CD4-positive, alpha-beta T cell treated with Interleukin-6 at 100 ng/mL for 8 hours (primary cell): ENCODE data around the gene CYP2E1.
"Not testable (repeated sequence)": the region's sequence is repeated elsewhere in the genome, so short reads cannot be mapped to it uniquely, and the experiment has no call there.

Experiments
- DNase-seq: peaks from one replicate; pipeline ENCODE4 v3.0.0-alpha.2; 2020; ENCODE audit warnings: mixed read lengths, low spot score

Gene CYP2E1

DNA sequence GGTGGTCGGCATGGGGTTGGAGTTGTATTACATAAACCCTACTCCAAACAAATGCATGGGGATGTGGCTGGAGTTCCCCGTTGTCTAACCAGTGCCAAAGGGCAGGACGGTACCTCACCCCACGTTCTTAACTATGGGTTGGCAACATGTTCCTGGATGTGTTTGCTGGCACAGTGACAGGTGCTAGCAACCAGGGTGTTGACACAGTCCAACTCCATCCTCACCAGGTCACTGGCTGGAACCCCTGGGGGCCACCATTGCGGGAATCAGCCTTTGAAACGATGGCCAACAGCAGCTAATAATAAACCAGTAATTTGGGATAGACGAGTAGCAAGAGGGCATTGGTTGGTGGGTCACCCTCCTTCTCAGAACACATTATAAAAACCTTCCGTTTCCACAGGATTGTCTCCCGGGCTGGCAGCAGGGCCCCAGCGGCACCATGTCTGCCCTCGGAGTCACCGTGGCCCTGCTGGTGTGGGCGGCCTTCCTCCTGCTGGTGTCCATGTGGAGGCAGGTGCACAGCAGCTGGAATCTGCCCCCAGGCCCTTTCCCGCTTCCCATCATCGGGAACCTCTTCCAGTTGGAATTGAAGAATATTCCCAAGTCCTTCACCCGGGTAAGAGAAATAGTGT is at the start of gene CYP2E1:
Gene CYP2E1 (plus strand): TSS at position 407 of the 632 bp plus-strand sequence. CDS start 33 bp downstream, at position 440.
- no peak for DNase-seq

- no peak for DNase-seq
Measured at GRCh38 chr10:133481086-133481643, 46.0 kb upstream of the CYP2E1 start.

GRCh38 chr10:133481657-133482056 is 45.5 kb upstream of the CYP2E1 start:
- no peak for DNase-seq

DNA sequence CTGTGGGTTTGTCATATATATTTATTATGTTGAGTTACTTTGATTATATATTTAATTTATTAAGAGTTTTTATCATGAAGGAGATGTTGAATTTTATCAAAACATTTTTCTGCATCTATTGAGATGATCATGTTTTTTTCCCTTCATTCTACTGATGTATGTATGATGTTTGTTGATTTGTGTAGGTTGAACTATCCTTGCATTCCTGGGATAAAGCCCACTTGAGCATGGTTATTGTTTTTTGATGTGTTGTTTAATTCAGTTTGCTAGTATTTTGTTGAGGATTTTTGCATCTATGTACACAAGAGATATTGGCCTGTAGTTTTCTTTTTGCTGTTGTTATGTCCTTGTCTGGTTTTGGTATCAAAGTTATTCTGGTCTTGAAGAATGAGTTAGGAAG is 42.3 kb upstream of the CYP2E1 start:
- no peak for DNase-seq

GRCh38 chr10:133487085-133487484 is 40.1 kb upstream of the CYP2E1 start:
- DNase-seq = no peak

DNA sequence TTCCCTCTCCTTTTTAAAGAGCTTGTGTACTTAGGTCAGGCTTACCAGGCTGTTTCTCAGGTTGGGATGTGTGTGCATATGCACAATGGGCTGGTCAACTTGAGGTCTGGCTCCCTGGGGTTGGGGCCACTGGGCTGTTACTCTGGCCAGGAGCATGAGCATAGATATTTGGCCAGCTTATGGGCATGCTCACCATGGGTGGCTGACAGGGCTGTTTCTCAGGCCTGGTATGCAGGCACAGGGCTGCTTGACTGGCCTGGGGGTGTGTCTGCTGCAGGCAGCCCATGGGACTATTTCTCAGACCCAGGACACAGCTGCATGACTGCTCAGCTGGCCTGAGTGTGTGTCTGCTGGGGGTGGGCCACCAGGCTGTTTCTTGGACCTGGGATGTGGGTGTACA is 38.8 kb upstream of the CYP2E1 start:
- DNase-seq = no peak

- no peak for DNase-seq
Measured at GRCh38 chr10:133489816-133490588, 37.2 kb upstream of the CYP2E1 start.

DNA sequence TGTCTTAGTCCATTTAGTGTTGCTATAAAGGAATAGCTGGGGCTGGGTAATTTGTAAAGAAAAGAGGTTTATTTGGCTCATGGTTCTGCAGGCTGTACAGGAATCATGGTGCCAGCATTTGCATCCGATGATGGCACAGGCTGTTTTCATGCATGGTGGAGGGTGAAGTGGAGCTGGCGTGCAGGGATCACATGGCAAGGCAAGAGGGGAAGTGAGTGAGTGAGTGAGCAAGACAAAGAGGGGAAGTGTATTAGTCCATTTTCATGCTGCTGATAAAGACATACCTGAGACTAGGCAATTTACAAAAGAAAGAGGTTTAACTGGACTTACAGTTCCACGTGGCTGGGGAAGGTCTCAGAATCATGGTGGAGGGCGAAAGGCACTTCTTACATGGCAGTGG is 33.6 kb upstream of the CYP2E1 start:
- not testable (repeated sequence) for DNase-seq

GRCh38 chr10:133497363-133497762 is 29.8 kb upstream of the CYP2E1 start:
- not testable (repeated sequence) for DNase-seq

GRCh38 chr10:133499176-133499575 is 28.0 kb upstream of the CYP2E1 start:
- DNase-seq = not testable (repeated sequence)

DNA sequence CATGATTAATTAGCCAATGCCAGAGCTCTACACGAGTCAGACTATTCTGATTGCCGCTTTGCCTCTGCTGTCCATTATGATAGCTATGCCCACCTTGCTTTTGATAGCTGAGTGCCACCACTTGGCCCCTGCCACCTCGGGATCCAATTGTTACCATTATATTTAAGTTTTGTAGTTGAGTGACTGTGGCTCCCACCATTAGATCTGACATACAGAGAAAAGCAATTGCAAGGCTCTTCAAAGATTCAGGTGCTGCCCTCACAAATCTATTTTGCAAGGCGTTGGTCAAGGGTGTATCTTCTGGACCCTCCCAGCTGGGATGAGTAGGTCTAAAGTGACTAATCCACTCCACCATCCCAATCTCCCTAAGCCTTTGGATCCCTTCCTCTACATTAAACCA is 26.3 kb upstream of the CYP2E1 start:
- DNase-seq = not testable (repeated sequence)

- DNase-seq = no peak
Measured at GRCh38 chr10:133509700-133510099, 17.5 kb upstream of the CYP2E1 start.

DNA sequence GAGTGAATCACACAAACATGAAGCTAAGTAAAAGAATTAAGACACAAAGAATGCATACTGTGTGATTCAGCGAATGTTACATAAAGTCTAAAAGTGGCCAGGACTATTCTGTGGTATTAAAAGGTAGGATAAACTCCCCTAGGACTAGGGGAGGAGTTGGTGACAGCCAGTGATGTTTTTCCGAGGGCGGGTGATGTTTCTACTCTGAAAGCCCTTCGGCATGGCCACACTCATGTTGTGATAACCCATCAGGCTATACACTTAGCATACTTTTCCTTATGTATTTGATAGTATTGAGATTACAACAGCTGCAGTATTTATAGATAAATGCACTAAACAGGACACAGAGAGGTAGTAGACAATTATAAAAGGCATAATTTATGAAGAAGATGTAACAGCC is 15.8 kb upstream of the CYP2E1 start:
- no peak for DNase-seq

GRCh38 chr10:133511907-133512528 is 15.1 kb upstream of the CYP2E1 start:
- no peak for DNase-seq

DNA sequence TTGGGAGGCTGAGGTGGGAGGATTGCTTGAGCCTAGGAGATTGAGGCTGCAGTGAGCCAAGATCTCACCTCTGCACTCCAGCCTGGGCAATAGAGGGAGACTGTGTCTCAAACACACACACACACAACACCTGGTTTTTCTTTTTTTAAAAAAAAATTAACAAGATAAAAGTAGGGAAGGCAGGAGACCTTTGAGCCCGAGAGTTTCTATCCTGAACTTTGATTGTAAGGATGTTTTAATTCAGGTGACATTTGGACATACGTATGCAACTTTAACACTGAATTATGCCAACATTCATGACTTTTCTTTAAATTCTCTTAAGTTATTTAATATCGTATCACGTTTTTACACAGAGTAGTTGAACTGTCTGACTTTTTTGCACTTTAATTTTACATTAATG is 11.7 kb upstream of the CYP2E1 start:
- no peak for DNase-seq

DNA sequence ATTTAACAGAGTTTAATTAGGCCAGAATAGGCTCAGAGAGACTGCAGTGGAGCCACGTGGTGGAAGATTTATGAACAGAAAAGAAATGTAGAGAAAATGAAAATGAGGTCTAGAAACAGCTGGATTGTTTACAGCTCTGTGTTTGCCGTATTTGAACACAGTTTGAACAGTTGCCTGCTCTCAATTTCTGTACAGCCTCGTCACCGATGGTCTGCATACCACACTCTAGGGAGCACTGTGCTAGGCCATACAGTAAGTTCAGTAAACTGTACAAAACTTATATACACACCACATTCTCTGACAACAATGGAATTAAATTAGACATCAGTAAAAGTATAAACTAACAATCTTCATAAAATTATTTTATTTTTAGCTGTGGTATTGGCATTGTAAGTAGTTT is 11.1 kb upstream of the CYP2E1 start:
- no peak for DNase-seq

DNA sequence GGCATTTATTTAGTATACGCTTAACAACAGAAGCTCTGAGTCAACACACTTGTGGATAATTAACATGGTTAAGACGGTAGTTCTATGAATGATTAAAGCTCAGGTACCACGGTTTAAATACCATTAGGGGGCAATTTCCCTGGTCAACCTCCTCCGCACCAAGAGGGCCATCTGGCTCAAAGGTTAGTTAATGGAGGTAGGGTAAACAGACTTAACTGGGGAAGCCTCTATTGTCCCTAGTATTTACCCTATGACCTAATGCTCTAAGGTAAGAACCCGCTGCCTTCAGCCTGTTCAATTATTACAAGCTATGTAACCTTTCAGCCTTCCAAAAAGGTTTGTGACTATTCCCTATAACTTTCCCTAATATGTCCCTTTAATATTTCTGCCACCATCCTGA is 8.6 kb upstream of the CYP2E1 start:
- DNase-seq = not testable (repeated sequence)

GRCh38 chr10:133520193-133520738 is 6.9 kb upstream of the CYP2E1 start:
- DNase-seq = peak; percentile 88

DNA sequence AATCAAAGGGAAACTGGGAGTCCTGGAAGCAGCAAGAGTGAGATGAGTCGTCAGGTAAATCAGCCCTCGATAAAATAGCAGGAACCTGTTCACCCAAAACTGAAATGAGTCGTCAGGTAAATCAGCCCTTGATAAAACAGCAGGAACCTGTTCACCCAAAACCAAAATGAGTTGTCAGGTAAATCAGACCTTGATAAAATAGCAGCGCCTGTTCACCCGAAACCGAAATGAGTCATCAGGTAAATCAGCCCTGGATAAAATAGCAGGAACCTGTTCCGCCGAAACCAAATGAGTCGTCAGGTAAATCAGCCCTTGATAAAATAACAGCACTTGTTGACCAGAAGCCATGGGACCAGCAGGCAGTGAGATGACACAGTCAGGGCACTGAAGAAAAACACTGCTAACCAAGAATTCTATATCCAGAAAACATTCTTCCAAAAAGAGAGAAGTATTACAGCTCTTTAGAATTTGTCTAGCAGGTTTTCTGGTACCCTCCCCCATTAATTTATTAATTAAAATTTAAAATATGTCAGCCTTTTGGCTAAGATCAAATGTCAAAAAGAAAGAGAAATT is 3.4 kb upstream of the CYP2E1 start:
- DNase-seq = no peak

- DNase-seq = no peak
Measured at GRCh38 chr10:133525444-133525843, 1.7 kb upstream of the CYP2E1 start.

DNA sequence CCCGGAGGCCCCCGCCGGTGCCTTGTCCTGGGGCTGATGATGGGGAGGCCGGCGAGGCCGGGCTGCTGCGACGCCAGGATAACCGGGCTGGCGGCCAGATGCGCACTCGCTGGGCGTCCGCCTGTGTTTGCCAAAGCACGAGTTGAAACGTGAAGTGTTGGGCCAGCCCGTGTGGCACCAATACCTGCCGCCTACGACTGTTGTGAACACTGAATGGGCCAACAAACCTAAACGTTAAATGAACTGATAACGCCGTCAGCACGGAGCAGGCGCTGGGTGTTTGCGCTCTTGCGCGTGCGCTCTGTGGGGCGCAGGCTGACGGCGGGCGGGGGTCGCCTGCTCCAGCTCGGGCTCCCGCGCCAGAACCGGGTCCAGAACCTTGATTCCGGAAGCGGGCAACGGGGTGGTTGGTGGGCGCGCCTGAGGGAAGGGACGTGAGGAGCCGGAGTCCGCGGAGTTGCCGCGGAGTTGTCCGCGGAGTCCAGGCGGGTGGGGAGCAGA is 658 bp downstream of the CYP2E1 start:
- no peak for DNase-seq

DNA sequence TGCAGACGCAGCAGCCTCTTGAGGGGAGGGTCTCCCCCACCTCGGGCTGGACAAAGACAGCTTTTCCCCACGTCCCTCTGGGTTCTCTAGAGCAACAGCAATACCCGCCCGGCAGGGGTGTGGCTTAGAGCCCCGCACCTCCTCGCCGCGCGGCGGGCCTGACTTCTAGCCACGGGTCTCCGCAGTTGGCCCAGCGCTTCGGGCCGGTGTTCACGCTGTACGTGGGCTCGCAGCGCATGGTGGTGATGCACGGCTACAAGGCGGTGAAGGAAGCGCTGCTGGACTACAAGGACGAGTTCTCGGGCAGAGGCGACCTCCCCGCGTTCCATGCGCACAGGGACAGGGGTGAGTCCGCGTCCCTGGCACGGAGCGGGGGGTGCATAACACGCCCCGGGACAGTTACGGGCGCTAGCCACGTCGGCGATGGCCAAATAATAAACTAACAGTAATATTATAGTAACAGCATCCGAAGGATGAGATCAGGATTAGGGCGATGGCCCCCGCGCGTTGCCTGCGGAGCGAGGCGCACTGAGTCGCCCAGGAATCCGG is 1.2 kb downstream of the CYP2E1 start:
- no peak for DNase-seq
